NOMO-1 (cell line): ENCODE measurements around the gene PLAA.
"Not testable (repeated sequence)": the region's sequence is repeated elsewhere in the genome, so short reads cannot be mapped to it uniquely, and the experiment has no call there.

Source experiments
- DNase-seq, 2 experiments: peaks; one replicate each; lab custom pipeline; 2025; ENCODE audit not compliant: unreplicated experiment in 2 of 2; lab: John Stamatoyannopoulos, UW

Gene PLAA

GRCh38 chr9:26937816-26938371, 9.1 kb downstream of the PLAA start:
- no peak for DNase-seq

- DNase-seq: no peak
Measured at GRCh38 chr9:26935847-26936246, 11.2 kb downstream of the PLAA start.

- no peak for DNase-seq
Measured at GRCh38 chr9:26928902-26929495, 18.0 kb downstream of the PLAA start.

- DNase-seq: no peak
Measured at GRCh38 chr9:26925609-26926008, 21.4 kb downstream of the PLAA start.

- DNase-seq: no peak
Measured at GRCh38 chr9:26919698-26920097, 27.3 kb downstream of the PLAA start.

GRCh38 chr9:26913138-26913668, 33.8 kb downstream of the PLAA start:
- DNase-seq: no peak

- no peak for DNase-seq
Measured at GRCh38 chr9:26904671-26905070, 42.4 kb downstream of the PLAA start.

GRCh38 chr9:26904070-26904469, 43.0 kb downstream of the PLAA start:
- no peak for DNase-seq

GRCh38 chr9:26893030-26893676, 53.9 kb downstream of the PLAA start:
- no peak for DNase-seq

- no peak for DNase-seq
Measured at GRCh38 chr9:26892251-26893029, 54.6 kb downstream of the PLAA start, which contains the start of gene CAAP1. CAAP1 (minus strand) TSS chr9:26892802; CDS start chr9:26892715, 87 bp downstream.

GRCh38 chr9:26891726-26892125, 55.3 kb downstream of the PLAA start:
- no peak for DNase-seq

GRCh38 chr9:26888271-26888670, 58.8 kb downstream of the PLAA start:
- no peak for DNase-seq

- no peak for DNase-seq
Measured at GRCh38 chr9:26882154-26882553, 64.9 kb downstream of the PLAA start.

GRCh38 chr9:26880262-26880661, 66.8 kb downstream of the PLAA start:
- no peak for DNase-seq

- not testable (repeated sequence) for DNase-seq
Measured at GRCh38 chr9:26875155-26875554, 71.9 kb downstream of the PLAA start.

GRCh38 chr9:26870292-26870691, 76.8 kb downstream of the PLAA start:
- no peak for DNase-seq

GRCh38 chr9:26863074-26863473, 84.0 kb downstream of the PLAA start:
- no peak for DNase-seq

GRCh38 chr9:26856413-26857032, 90.5 kb downstream of the PLAA start:
- no peak for DNase-seq
